Neutrophil (primary cell): ENCODE data around the gene KIF26B.

Experiments
- H3K27ac ChIP-seq: fragments of 200-600 bp; sonication (generic); 2 replicates; pipeline ENCODE4 v1.5.1; 2016; ENCODE audit warnings: mild to moderate bottlenecking, moderate library complexity
- H3K27me3 ChIP-seq: fragments of 200-600 bp; sonication (generic); 2 replicates; pipeline ENCODE4 v1.6.0; 2016; ENCODE audit warnings: mild to moderate bottlenecking
- H3K36me3 ChIP-seq: fragments of 200-600 bp; sonication (generic); 2 replicates; pipeline ENCODE4 v1.5.1; 2017
- H3K4me1 ChIP-seq, 2 experiments: fragments of 200-600 bp in 1 of 2; sonication (generic) in 1 of 2; 1 replicate in 1 of 2; 2 replicates in 1 of 2; pipeline versions ENCODE4 v1.5.1 to v1.6.1; 2013 to 2016; ENCODE audit warnings: low read depth in 1 of 2, low read length in 1 of 2, mild to moderate bottlenecking in 1 of 2, moderate library complexity in 1 of 2; ENCODE audit not compliant: control insufficient read depth in 1 of 2, insufficient read depth in 1 of 2
- H3K4me3 ChIP-seq, 2 experiments: fragments of 200-600 bp in 1 of 2; sonication (generic) in 1 of 2; 1 replicate in 1 of 2; 2 replicates in 1 of 2; pipeline ENCODE4 v1.5.1; 2013 to 2016; ENCODE audit warnings: low read depth in 1 of 2, low read length in 1 of 2, mild to moderate bottlenecking in 1 of 2, moderate library complexity in 1 of 2
- H3K9me3 ChIP-seq: fragments of 200-600 bp; sonication (generic); 2 replicates; pipeline ENCODE4 v1.5.1; 2016
- TF ChIP-seq, protein P1 (sequence below): fragments of 200-600 bp; sonication (generic); IDR thresholded peaks from 2 replicates; pipeline ENCODE4 v1.5.1; 2016; ENCODE audit warnings: antibody characterized with exemption

The KIF26B gene

DNA sequence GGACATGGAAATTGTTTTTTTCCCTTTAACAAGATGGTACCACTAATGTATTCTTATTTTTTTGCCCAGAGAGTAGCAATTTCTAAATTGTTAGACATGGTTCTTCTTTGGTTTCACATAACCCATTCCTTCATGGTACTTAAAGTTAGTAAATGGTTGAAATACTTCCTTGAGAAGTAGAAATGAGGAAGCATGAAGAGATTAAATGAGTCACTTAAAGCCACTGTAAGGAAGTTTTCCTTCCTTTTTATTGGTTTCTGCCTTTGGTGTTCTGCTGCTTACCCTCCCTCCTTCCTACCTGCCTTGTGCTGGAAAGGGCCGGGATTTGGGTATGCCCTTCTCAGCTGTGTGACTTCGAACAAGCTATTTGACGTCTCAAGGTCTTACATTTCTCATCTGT, 101.0 kb downstream of the KIF26B start:
- Histone ChIP-seq H3K36me3 (no peaks in the 10 kb centered on the region), H3K27ac (no peak overlapping the region), H3K4me1 (peaks cover 0 to 4% of the 10 kb centered on the region in 2 experiments), H3K27me3 (peaks cover 42% of the 10 kb centered on the region), H3K9me3 (no peaks in the 10 kb centered on the region), H3K4me3 (no peak overlapping the region)
- TF ChIP-seq, protein P1, sequence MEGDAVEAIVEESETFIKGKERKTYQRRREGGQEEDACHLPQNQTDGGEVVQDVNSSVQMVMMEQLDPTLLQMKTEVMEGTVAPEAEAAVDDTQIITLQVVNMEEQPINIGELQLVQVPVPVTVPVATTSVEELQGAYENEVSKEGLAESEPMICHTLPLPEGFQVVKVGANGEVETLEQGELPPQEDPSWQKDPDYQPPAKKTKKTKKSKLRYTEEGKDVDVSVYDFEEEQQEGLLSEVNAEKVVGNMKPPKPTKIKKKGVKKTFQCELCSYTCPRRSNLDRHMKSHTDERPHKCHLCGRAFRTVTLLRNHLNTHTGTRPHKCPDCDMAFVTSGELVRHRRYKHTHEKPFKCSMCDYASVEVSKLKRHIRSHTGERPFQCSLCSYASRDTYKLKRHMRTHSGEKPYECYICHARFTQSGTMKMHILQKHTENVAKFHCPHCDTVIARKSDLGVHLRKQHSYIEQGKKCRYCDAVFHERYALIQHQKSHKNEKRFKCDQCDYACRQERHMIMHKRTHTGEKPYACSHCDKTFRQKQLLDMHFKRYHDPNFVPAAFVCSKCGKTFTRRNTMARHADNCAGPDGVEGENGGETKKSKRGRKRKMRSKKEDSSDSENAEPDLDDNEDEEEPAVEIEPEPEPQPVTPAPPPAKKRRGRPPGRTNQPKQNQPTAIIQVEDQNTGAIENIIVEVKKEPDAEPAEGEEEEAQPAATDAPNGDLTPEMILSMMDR = no peak

DNA sequence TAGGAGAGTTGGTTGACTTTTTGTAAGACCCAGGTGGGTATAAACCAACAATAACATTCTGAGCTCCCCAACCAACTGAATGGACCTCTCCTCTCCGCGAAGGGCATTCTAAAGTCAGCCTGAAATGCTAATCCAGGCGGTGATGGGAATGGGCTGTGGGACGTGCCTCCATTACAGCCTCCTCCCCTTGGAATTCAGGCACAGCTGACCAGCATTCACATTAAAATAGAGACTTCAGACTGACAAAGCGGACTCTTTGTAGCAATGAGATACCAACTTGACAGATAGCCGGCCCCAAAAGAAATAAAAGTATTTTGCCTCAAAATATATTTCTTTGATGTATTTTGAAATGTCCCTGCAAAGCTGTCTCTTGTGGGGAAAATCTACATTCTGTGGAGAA, 101.7 kb downstream of the KIF26B start:
- TF ChIP-seq, protein P1 = no peak
- Histone ChIP-seq H3K4me3 (no peak overlapping the region), H3K36me3 (no peaks in the 10 kb centered on the region), H3K9me3 (no peaks in the 10 kb centered on the region), H3K27ac (no peak overlapping the region), H3K4me1 (peaks cover 0 to 4% of the 10 kb centered on the region in 2 experiments), H3K27me3 (peaks cover 42% of the 10 kb centered on the region)

DNA sequence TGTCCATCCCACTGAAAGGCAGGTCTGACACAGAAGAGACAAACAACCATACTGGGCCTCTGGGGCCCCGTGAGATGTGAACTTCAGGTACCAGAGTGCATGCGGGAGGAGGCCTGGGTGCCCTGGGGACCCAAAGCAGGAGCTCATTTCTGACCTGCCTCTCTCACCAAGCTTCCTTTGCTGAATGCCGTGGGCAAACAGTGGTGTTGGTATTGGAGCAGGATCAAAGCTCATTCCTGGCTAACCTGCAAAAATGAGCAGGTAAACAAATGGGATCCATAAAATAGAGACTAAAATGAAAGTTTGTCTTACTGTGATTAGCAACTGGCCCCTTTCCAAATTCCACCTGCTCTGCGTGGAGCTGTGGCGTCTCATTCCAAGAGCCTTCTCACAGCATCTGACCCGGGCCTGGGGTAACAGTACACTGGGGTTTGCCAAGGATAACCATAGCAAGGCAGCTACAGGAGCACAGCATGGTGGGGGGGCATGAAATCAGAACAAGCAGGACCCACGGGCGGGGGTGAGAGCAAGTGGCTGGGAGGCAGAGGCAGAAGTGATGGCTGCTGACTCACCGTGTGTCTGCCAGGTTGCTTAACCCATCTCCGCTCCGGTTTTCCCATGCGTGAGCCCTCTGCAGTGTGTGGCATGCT, 103.6 kb downstream of the KIF26B start:
- Histone ChIP-seq H3K9me3 (no peaks in the 10 kb centered on the region), H3K4me3 (no peak overlapping the region), H3K4me1 (peaks cover 0 to 4% of the 10 kb centered on the region in 2 experiments), H3K36me3 (no peaks in the 10 kb centered on the region), H3K27ac (no peak overlapping the region), H3K27me3 (peaks cover 50% of the 10 kb centered on the region)
- TF ChIP-seq, protein P1 = no peak

DNA sequence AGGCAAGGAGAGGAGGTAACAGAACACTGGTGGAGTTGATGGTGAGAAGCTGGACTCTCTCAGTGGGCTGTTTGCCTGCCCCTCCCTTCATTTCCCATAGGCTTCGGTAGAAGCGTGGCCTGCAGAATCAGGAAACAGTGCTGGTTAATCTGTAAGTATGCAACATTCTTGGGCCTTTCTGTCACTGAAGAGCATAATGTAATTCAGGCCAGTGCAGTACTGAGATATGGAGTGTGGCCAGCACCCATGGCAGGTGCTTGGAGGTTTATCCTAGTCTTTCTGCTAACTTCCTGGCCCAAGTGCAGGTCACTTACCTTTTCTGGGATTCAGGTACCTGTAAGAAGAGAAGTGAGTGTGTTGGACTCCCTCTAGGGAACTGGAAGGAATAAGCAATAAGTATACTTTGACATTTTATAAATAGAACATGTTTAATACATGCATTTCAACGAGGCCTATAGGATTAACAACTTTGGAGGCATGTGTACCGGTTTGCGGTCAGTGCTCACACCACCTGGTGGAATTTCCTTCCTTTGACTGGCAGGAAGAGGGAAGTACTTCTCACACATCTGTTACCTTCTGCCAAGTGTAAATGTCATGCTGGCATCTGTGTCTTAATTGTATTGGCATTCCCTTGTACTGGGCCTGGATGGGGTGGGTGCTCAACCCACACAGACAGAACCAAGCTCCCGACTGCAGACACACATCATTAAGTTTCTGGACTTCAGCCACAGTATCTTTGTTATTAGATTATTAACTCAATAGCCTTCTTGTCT, 105.5 kb downstream of the KIF26B start:
- Histone ChIP-seq H3K36me3 (no peaks in the 10 kb centered on the region), H3K9me3 (no peaks in the 10 kb centered on the region), H3K27ac (no peak overlapping the region), H3K27me3 (peaks cover 49% of the 10 kb centered on the region), H3K4me1 (peaks cover 0 to 4% of the 10 kb centered on the region in 2 experiments), H3K4me3 (no peak overlapping the region)
- TF ChIP-seq, protein P1 = no peak

DNA sequence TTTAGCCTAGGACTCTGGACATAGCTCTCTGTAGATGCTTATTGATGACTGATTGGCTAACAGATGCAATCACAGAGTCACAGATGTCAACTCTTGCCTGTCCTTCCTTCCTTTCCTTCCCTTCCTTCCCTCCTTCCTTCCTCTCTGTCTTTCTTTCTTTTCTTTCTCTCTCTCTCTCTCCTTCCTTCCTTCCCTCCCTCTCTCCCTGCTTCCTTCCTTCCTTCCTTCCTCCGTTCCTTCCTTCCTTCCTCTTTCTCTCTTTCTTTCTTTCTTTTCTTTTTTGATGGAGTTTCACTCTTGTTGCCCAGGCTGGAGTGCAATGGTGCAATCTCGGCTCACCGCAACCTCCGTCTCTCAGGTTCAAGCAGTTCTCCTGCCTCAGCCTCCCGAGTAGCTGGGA, 106.1 kb downstream of the KIF26B start:
- Histone ChIP-seq H3K36me3 (no peaks in the 10 kb centered on the region), H3K27me3 (peaks cover 47% of the 10 kb centered on the region), H3K9me3 (no peaks in the 10 kb centered on the region), H3K27ac (no peak overlapping the region), H3K4me3 (no peak overlapping the region), H3K4me1 (peaks cover 0 to 4% of the 10 kb centered on the region in 2 experiments)
- TF ChIP-seq, protein P1 = no peak
